Caco-2 (cell line): ENCODE results near the gene DHX32. TPM values are rescaled to one million over a fixed set of nuclear protein-coding genes. Genes with fewer than 3 reads are reported as not detected.

ENCODE experiments used
- BruUV-seq: library from RNA; stranded (reverse); fragments of 400-500 nt; replicated peaks from 2 replicates; lab custom pipeline; 2021; lab: Mats Ljungman, UMichigan
- CTCF ChIA-PET: fragments of 300-600 bp; sonication (Branson Sonifier 250); formaldehyde crosslinking; loops from one replicate; lab custom pipeline; 2022; ENCODE audit warnings: antibody characterized with exemption; lab: Charles Lee
- POLR2A ChIA-PET: fragments of 300-600 bp; sonication (Branson Sonifier 250); formaldehyde crosslinking; loops from one replicate; lab custom pipeline; 2022; ENCODE audit warnings: antibody characterized with exemption; lab: Charles Lee
- DNase-seq, 2 experiments: peaks; one replicate each; pipeline versions ENCODE4 v3.0.0 to v3.0.0-alpha.2; 2020 to 2022
- H3K27me3 ChIP-seq: replicated peaks from 2 replicates; pipeline ENCODE4 v1.6.0; 2011; ENCODE audit warnings: low read length; ENCODE audit not compliant: control insufficient read depth, insufficient read depth
- H3K36me3 ChIP-seq: 2 replicates; pipeline ENCODE4 v1.5.1; 2011; ENCODE audit warnings: low read length; ENCODE audit not compliant: control insufficient read depth, insufficient read depth
- H3K4me1 ChIP-seq: fragments of 250-450 bp; sonication (Bioruptor Pico); 2 replicates; pipeline ENCODE4 v1.5.1; 2020; ENCODE audit warnings: mild to moderate bottlenecking
- H3K4me3 ChIP-seq: 2 replicates; pipeline ENCODE4 v1.5.1; 2011; ENCODE audit warnings: low read depth, mild to moderate bottlenecking, control low read depth, low read length
- H3K9me3 ChIP-seq: fragments of 250-450 bp; sonication (Bioruptor Pico); 2 replicates; pipeline ENCODE4 v1.5.1; 2020; ENCODE audit warnings: mild to moderate bottlenecking, moderate library complexity
- H3K27ac Mint-ChIP-seq: one replicate; pipeline ENCODE4 v1.8.0; 2022; ENCODE audit warnings: mixed read lengths; ENCODE audit not compliant: unreplicated experiment
- H3K27me3 Mint-ChIP-seq: one replicate; pipeline ENCODE4 v1.8.0; 2022; ENCODE audit warnings: mixed read lengths; ENCODE audit not compliant: insufficient read depth, unreplicated experiment
- H3K36me3 Mint-ChIP-seq: one replicate; pipeline ENCODE4 v1.8.0; 2022; ENCODE audit warnings: mild to moderate bottlenecking, mixed read lengths; ENCODE audit not compliant: insufficient read depth, unreplicated experiment
- H3K4me1 Mint-ChIP-seq: one replicate; pipeline ENCODE4 v1.8.0; 2022; ENCODE audit warnings: low read depth, mixed read lengths; ENCODE audit not compliant: unreplicated experiment
- H3K4me3 Mint-ChIP-seq: one replicate; pipeline ENCODE4 v1.8.0; 2022; ENCODE audit warnings: mild to moderate bottlenecking, moderate library complexity, mixed read lengths; ENCODE audit not compliant: unreplicated experiment
- H3K9me3 Mint-ChIP-seq: one replicate; pipeline ENCODE4 v1.8.0; 2022; ENCODE audit warnings: mixed read lengths; ENCODE audit not compliant: unreplicated experiment
- intact Hi-C: fragments of 100-400 bp; cut with micrococcal nuclease; formaldehyde crosslinking; loops from one replicate; pipeline ENCODE4 v1.10.0; 2022; ENCODE audit not compliant: unreplicated experiment
- total RNA-seq: library from RNA; stranded (reverse); gene quantifications from 2 replicates; pipeline ENCODE4 v1.2.3, GENCODE V29; 2022
- TF ChIP-seq, protein P1 (sequence below), 2 experiments: fragments of 200-600 bp in 1 of 2; IDR thresholded peaks; 1 replicate in 1 of 2; 2 replicates in 1 of 2; pipeline versions ENCODE4 v1.5.1 to v1.8.0; 2011 to 2022; ENCODE audit warnings: antibody characterized with exemption in 1 of 2, control low read depth in 1 of 2, inconsistent platforms in 1 of 2, low read depth in 1 of 2, low read length in 1 of 2, mild to moderate bottlenecking in 1 of 2, moderate library complexity in 1 of 2; ENCODE audit not compliant: insufficient read depth in 1 of 2, severe bottlenecking in 1 of 2, unreplicated experiment in 1 of 2

DHX32 gene
- total RNA-seq, 1 experiment from 2014 or later = 25.0 TPM

DNA sequence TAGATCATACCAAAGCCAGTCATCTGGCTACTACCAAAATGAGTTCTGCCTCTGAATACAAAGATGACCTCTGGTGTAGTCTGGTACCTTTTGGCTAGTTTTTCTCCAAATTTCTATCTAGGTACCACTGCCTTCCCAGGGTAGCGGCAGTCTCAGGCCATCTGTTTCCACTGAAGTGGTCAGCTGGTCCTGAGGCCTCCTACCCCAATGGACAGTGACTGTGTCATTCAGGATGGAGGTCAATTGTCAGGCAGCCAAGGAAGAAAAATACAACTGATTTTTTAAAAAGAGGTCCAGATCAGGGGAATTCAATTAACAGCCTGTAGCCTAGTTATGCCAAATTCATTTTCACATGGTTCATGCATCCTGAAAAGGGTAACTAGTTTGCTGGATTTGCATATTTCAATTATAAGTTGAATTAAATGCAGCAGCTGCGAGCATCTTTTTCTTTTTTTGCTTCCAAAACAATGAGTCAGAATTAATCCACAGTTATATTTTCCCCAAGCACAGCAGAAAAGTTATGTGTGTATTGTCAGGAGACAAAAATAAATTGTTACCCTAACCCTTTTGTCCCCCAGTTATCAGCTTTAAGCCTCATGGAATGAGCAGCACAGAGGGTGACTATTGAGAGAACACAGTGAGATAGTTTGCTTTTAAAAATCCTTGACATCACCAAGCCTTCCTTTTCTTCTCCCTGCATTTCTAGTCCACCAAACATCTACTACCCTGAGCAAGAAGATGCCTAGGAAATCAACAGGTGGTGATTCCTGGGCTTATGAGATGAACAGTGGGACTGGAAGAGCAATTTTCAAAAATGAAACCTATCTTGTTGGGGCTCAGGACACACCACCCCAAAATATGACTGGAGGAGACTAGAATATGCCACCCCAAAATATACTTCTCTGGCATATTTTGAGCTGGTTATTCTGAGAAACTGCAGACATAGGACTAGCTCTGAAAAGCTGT lies 30.0 kb downstream of the DHX32 start:
- H3K9me3 Mint-ChIP-seq = no peaks in the 10 kb centered on the region
- ChIA-PET POLR2A (no interaction called here), CTCF (no interaction called here)
- Histone ChIP-seq H3K36me3 (no peaks in the 10 kb centered on the region), H3K4me3 (no peak overlapping the region), H3K9me3 (no peaks in the 10 kb centered on the region), H3K27me3 (no peaks in the 10 kb centered on the region), H3K4me1 (no peaks in the 10 kb centered on the region)
- BruUV-seq = no TSS peak
- H3K27ac Mint-ChIP-seq = no peak overlapping the region
- H3K4me1 Mint-ChIP-seq = no peaks in the 10 kb centered on the region
- H3K36me3 Mint-ChIP-seq = peaks cover 43% of the 10 kb centered on the region
- H3K4me3 Mint-ChIP-seq = no peak overlapping the region
- TF ChIP-seq, protein P1, sequence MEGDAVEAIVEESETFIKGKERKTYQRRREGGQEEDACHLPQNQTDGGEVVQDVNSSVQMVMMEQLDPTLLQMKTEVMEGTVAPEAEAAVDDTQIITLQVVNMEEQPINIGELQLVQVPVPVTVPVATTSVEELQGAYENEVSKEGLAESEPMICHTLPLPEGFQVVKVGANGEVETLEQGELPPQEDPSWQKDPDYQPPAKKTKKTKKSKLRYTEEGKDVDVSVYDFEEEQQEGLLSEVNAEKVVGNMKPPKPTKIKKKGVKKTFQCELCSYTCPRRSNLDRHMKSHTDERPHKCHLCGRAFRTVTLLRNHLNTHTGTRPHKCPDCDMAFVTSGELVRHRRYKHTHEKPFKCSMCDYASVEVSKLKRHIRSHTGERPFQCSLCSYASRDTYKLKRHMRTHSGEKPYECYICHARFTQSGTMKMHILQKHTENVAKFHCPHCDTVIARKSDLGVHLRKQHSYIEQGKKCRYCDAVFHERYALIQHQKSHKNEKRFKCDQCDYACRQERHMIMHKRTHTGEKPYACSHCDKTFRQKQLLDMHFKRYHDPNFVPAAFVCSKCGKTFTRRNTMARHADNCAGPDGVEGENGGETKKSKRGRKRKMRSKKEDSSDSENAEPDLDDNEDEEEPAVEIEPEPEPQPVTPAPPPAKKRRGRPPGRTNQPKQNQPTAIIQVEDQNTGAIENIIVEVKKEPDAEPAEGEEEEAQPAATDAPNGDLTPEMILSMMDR (IDR thresholded peaks at IDR 0.05; ENCODE audit: insufficient read depth in 1 of 2, low read depth in 1 of 2, low read length in 1 of 2, severe bottlenecking in 1 of 2, unreplicated experiment in 1 of 2) = no peak
- intact Hi-C loops = no loop called here
- no peak for DNase-seq
- no peaks in the 10 kb centered on the region for H3K27me3 Mint-ChIP-seq

DNA sequence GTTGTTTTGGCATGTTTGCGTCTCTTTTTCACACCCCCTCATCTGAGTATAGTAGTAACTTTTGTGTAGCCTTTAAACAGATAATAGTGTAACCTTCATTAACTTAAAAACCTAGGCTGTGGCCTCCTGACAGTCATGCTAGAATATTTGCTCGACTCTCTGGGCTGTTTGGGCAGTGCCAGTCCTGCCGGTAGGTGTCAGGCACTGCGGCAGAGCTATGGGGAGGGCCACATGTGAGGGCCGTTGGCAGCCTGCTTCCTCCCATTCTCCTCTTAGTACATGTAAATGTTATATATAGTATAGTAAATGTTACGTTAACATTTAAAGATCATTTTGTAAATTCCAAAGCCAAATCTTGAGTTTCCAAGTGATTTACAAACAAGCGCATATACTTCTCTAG lies 31.6 kb downstream of the DHX32 start:
- BruUV-seq = no TSS peak
- Mint-ChIP-seq H3K4me3 (no peak overlapping the region), H3K36me3 (peaks cover 40% of the 10 kb centered on the region), H3K27ac (no peak overlapping the region), H3K27me3 (no peaks in the 10 kb centered on the region), H3K9me3 (no peaks in the 10 kb centered on the region), H3K4me1 (no peaks in the 10 kb centered on the region)
- intact Hi-C loops = no loop called here
- CTCF ChIA-PET = no interaction called here
- POLR2A ChIA-PET = no interaction called here
- no peak overlapping the region for H3K4me3 ChIP-seq
- H3K36me3 ChIP-seq = no peaks in the 10 kb centered on the region
- H3K27me3 ChIP-seq = no peaks in the 10 kb centered on the region
- no peaks in the 10 kb centered on the region for H3K4me1 ChIP-seq
- H3K9me3 ChIP-seq = no peaks in the 10 kb centered on the region
- DNase-seq = no peak
- TF ChIP-seq, protein P1 (IDR thresholded peaks at IDR 0.05; ENCODE audit: insufficient read depth in 1 of 2, low read depth in 1 of 2, low read length in 1 of 2, severe bottlenecking in 1 of 2, unreplicated experiment in 1 of 2) = no peak

DNA sequence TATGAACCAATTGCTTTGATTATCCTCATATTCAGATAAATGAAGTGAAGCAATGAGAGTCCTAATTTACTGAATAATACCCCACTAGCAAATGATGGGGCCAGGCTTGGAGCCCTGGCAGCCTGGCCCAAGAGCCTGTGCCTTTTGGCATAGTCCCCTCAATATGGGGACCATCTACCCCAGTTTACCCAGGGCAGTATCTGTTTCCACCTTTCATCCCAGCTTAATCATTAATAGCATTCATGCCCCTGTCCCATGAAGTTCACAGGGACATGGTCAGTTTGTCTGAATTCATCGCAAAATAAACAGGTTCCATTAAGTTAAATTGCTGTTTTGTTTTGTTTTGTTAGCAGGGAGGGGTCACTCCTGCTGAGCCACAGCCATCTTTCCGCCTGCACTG lies 32.2 kb downstream of the DHX32 start:
- Mint-ChIP-seq H3K36me3 (peaks cover 34% of the 10 kb centered on the region), H3K9me3 (no peaks in the 10 kb centered on the region), H3K27me3 (no peaks in the 10 kb centered on the region), H3K4me3 (no peak overlapping the region), H3K4me1 (no peaks in the 10 kb centered on the region), H3K27ac (no peak overlapping the region)
- POLR2A ChIA-PET = no interaction called here
- TF ChIP-seq, protein P1 (IDR thresholded peaks at IDR 0.05; ENCODE audit: insufficient read depth in 1 of 2, low read depth in 1 of 2, low read length in 1 of 2, severe bottlenecking in 1 of 2, unreplicated experiment in 1 of 2) = no peak
- Histone ChIP-seq H3K4me3 (no peak overlapping the region), H3K36me3 (no peaks in the 10 kb centered on the region), H3K9me3 (no peaks in the 10 kb centered on the region), H3K27me3 (no peaks in the 10 kb centered on the region), H3K4me1 (no peaks in the 10 kb centered on the region)
- CTCF ChIA-PET = no interaction called here
- no TSS peak for BruUV-seq
- no peak for DNase-seq
- intact Hi-C loops = no loop called here
